HFFc6 (cell line): ENCODE measurements around the gene ACADS. TPM values are rescaled to one million over a fixed set of nuclear protein-coding genes. Genes with fewer than 3 reads are reported as not detected.

Source experiments
- DNase-seq: peaks from one replicate; pipeline ENCODE4 v3.0.0-alpha.2; 2018
- H3K27ac Mint-ChIP-seq: 2 replicates; pipeline ENCODE4 v1.8.0; 2020; ENCODE audit warnings: mild to moderate bottlenecking, mixed read lengths
- H3K27me3 Mint-ChIP-seq: 2 replicates; pipeline ENCODE4 v1.8.0; 2021; ENCODE audit warnings: mild to moderate bottlenecking, moderate library complexity, mixed read lengths; ENCODE audit not compliant: insufficient read depth
- H3K36me3 Mint-ChIP-seq: 2 replicates; pipeline ENCODE4 v1.8.0; 2021; ENCODE audit warnings: low read depth, mixed read lengths
- H3K4me1 Mint-ChIP-seq: 2 replicates; pipeline ENCODE4 v1.8.0; 2020; ENCODE audit warnings: low read depth, mixed read lengths
- H3K4me3 Mint-ChIP-seq: 2 replicates; pipeline ENCODE4 v1.8.0; 2020; ENCODE audit warnings: mild to moderate bottlenecking, moderate library complexity, mixed read lengths
- H3K9me3 Mint-ChIP-seq: 2 replicates; pipeline ENCODE4 v1.8.0; 2020; ENCODE audit warnings: mild to moderate bottlenecking, mixed read lengths
- total RNA-seq, 6 experiments: library from RNA; stranded (reverse); fragmentation: NEBNext Ultra II Directional; extraction: Animal tissue kit (Norgen Biotek cat#: 25700); gene quantifications; 2 replicates in 1 of 6; 3 replicates in 5 of 6; pipeline ENCODE4 v1.2.3, GENCODE V29; 2021
- TF ChIP-seq, protein P1 (sequence below): fragments of 200-600 bp; sonication (generic); IDR thresholded peaks from 2 replicates; pipeline ENCODE4 v1.5.0; 2021; ENCODE audit warnings: antibody characterized with exemption, mild to moderate bottlenecking

The ACADS gene
- total RNA-seq, 6 experiments from 2014 or later = 0.99 to 2.4 (median 2.0) TPM

DNA sequence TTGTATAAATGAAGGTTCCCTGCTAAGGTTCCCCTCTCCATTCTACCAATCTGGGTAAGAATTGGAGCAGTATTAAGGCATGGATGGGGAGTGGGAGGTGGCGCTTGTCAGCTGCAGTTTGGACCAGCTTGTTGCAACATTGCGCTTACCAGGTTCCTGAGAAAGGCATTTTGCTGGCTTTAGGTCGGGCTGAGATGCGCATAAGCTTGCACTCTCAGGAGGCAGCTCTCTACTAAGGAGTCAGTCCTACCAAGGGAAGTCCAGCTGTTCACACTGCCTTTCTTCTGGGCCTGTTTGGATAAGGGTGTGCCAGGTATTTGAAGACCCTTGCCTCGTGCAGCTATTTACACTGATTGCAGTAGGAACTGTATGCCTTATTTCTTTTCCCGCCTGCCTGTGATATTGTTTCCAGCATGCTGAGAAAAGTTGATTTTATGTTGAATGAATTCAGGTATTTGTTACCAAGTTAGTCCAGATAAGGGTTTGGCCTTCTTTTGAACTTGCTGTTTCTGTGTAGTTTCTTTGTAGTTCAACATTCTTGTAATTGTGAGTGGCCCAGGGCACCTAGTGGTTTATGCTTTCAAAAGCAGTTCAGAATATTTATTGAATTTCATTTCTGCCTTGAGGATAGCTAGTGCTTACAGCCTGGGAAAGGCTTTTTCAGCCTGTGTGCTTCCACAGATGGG is 36.1 kb upstream of the ACADS start:
- Mint-ChIP-seq H3K36me3 (peaks cover 16% of the 10 kb centered on the region), H3K27ac (no peak overlapping the region), H3K4me1 (peaks cover 54% of the 10 kb centered on the region), H3K4me3 (peak overlapping the region; percentile 93), H3K9me3 (no peaks in the 10 kb centered on the region), H3K27me3 (no peaks in the 10 kb centered on the region; the same call in 1 of the 2 replicates)
- DNase-seq = peak; percentile 4
- TF ChIP-seq, protein P1, sequence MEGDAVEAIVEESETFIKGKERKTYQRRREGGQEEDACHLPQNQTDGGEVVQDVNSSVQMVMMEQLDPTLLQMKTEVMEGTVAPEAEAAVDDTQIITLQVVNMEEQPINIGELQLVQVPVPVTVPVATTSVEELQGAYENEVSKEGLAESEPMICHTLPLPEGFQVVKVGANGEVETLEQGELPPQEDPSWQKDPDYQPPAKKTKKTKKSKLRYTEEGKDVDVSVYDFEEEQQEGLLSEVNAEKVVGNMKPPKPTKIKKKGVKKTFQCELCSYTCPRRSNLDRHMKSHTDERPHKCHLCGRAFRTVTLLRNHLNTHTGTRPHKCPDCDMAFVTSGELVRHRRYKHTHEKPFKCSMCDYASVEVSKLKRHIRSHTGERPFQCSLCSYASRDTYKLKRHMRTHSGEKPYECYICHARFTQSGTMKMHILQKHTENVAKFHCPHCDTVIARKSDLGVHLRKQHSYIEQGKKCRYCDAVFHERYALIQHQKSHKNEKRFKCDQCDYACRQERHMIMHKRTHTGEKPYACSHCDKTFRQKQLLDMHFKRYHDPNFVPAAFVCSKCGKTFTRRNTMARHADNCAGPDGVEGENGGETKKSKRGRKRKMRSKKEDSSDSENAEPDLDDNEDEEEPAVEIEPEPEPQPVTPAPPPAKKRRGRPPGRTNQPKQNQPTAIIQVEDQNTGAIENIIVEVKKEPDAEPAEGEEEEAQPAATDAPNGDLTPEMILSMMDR = peak; percentile 17; the same call in 1 of the 2 replicates

DNA sequence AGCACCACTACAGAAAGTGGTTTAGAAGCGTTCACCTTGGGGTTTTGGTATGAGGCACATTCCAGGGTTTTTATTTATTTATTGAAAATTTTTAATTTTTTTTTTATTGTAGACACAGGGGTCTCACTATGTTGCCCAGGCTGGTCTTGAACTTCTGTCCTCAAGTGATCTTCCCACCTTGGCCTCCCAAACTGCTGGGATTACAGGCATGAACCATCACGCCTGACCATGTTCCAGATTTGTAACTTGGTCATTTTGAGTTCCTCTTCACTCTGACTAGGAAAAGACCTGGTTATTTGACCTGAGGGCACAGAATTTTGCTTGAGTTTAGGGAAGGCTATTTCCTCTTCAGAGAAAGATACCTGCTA is 35.6 kb upstream of the ACADS start:
- DNase-seq = no peak
- H3K4me3 Mint-ChIP-seq = no peak overlapping the region
- no peaks in the 10 kb centered on the region for H3K9me3 Mint-ChIP-seq
- peaks cover 49% of the 10 kb centered on the region for H3K4me1 Mint-ChIP-seq
- peaks cover 21% of the 10 kb centered on the region for H3K36me3 Mint-ChIP-seq
- H3K27me3 Mint-ChIP-seq = no peaks in the 10 kb centered on the region; the same call in 1 of the 2 replicates
- TF ChIP-seq, protein P1 = no peak
- no peak overlapping the region for H3K27ac Mint-ChIP-seq

DNA sequence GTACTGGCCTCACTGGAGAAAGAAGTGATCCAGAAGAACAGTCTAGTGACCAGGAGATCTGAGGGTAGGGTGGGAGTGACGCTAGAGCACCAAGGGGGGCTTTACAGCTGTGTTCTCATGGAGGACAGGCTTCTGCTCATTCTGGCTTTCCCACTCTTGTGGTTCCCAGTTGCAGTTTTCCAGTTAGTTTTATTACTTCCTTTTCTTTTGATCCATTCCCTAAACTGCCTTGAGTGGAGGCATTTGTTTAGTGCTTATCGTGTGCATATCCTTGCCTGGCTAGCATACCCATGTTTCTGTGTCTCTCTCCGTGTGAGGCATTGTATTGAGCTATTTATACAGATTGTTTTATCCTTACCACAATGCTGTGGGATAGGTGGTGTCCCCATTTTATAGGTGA is 34.6 kb upstream of the ACADS start:
- Mint-ChIP-seq H3K4me1 (peaks cover 48% of the 10 kb centered on the region), H3K4me3 (no peak overlapping the region), H3K27me3 (no peaks in the 10 kb centered on the region; the same call in 1 of the 2 replicates), H3K27ac (no peak overlapping the region), H3K9me3 (no peaks in the 10 kb centered on the region), H3K36me3 (peaks cover 28% of the 10 kb centered on the region)
- TF ChIP-seq, protein P1 = no peak
- no peak for DNase-seq

DNA sequence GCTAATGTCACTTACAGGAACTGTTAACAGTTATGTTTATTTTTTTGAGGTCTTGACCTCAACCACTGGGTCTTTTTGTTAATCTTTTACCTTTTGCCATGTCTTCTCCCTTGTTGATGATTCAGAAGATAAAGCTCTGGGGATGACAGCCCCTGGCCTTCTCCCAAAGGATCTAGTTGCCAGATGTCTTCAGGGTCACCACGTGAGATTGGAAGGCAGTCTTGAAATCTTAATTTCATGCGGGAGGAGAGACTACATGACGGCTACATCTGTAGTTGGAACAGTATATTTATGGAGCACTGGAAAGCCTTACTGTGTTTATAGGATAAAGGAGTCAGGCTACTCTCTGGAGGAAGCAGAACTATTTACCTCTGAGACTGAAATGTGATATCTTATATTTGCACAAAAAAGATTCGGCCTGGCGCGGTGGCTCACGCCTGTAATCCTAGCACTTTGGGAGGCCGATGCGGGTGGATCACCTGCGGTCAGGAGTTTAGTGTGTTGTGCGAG is 33.0 kb upstream of the ACADS start:
- TF ChIP-seq, protein P1 = no peak
- peaks cover 48% of the 10 kb centered on the region for H3K4me1 Mint-ChIP-seq

DNA sequence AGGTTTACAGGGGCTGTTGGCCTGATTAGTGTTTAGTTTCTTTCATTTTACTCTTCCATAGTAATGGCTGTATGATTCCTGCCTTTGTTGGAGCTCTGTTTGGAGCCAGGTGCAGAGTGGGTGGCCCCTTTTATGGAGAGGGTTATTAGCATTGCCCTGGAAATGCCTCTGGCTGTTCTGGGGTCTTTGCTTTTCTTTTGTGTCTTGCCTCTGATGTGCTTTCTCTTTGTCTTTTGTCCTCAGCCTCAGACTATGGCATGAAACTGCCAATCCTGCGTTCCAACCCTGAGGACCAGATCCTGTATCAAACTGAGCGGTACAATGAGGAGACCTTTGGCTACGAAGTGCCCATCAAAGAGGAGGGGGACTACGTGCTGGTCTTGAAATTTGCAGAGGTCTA is 31.8 kb upstream of the ACADS start:
- no peak for DNase-seq
- H3K36me3 Mint-ChIP-seq = peaks cover 42% of the 10 kb centered on the region
- H3K27me3 Mint-ChIP-seq = no peaks in the 10 kb centered on the region; the same call in 1 of the 2 replicates
- no peak overlapping the region for H3K4me3 Mint-ChIP-seq
- TF ChIP-seq, protein P1 = no peak
- H3K4me1 Mint-ChIP-seq = peaks cover 39% of the 10 kb centered on the region
- no peaks in the 10 kb centered on the region for H3K9me3 Mint-ChIP-seq
- no peak overlapping the region for H3K27ac Mint-ChIP-seq

More for the DNA sequence above, 33.0 kb upstream of the ACADS start:
- H3K27ac Mint-ChIP-seq = peak overlapping the region; percentile 22
- no peak overlapping the region for H3K4me3 Mint-ChIP-seq
- peaks cover 42% of the 10 kb centered on the region for H3K36me3 Mint-ChIP-seq
- no peak for DNase-seq
- no peaks in the 10 kb centered on the region for H3K9me3 Mint-ChIP-seq
- H3K27me3 Mint-ChIP-seq = no peaks in the 10 kb centered on the region
